ENCODE data around the gene EGFL8.

DNA sequence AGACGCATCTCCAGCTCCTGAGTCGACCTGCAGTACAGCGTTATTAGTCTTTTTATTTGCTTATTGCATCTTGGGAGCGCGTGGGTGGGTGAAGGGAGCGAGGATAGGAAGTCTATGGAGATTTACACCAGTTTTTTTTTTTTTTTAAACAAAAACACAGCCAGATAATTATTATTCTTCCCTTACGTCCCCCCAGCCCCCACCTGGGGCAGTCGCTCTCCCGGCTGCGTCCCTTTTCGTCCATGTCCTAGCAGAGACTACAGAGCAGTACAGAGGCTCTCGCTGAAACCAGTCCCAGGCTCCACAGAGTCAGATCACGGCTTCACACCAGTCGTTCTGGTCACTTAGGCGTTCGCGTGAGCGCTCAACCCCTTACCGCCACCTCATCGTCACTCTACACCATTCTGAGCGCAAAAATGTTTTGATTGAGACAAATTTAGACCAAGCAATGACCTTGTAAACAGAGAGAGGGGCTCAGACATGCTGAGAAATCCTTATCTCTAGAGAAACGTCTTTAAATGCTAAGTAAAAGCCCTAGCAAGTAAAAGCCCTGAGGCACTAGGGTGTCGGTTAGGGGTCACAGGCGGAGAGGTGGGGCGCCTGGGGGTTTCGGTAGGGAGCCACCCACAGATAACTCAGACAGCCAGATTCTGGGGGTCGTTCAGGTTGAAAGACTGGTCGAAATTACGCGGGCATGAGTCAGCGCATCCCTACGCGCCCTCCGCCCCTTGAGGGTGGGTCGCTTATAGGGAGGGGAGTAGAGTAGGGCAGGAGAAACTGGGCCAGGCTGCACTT lies 11.4 kb upstream of the EGFL8 start:
- TF ChIP-seq ZNF274 (IDR thresholded peaks at IDR 0.05; ENCODE audit: low read depth, low read length) (no peak), YY1 (IDR thresholded peaks at IDR 0.05; ENCODE audit: insufficient read depth, insufficient read length) (no peak), SUZ12 (IDR thresholded peaks at IDR 0.05; ENCODE audit: extremely low read depth, insufficient read depth, insufficient read length) (no peak)

All from NT2/D1 (cell line).